ENCODE results near the gene HIGD1C.

GRCh38 chr12:50991291-50991690, 38.9 kb downstream of the HIGD1C start:
- TF ChIP-seq EZH2 (IDR thresholded peaks at IDR 0.05; ENCODE audit: low read depth, unreplicated experiment) (no peak), CTCF (conservative IDR thresholded peaks at IDR 0.05; ENCODE audit: low read depth in 2 of 2) (no peak), ZNF114 (CRISPR knock-in tag; IDR thresholded peaks at IDR 0.05) (no peak), EZH2phosphoT487 (IDR thresholded peaks at IDR 0.05; ENCODE audit: unreplicated experiment) (no peak), REST (IDR thresholded peaks at IDR 0.05; ENCODE audit: unreplicated experiment) (no peak), CREB1 (CRISPR knock-in tag; IDR thresholded peaks at IDR 0.05; ENCODE audit: low read depth) (no peak)
